ENCODE results near the gene PPM1L.
A peak's percentile ranks its signal among the peaks of the same experiment; 100 is the strongest.
"Not testable (repeated sequence)": the region's sequence is repeated elsewhere in the genome, so short reads cannot be mapped to it uniquely, and the experiment has no call there.

The PPM1L gene

GRCh38 chr3:160755776-160756304 lies at the start of gene PPM1L:
PPM1L (plus strand) TSS chr3:160756231.
- peak; percentile 85 for DNase-seq

- DNase-seq = no peak
These were observed 48.7 kb upstream of the PPM1L start for GRCh38 chr3:160707187-160707794.

- DNase-seq = no peak
These were observed 46.4 kb upstream of the PPM1L start for GRCh38 chr3:160709477-160710182.

- not testable (repeated sequence) for DNase-seq
These were observed 42.9 kb upstream of the PPM1L start for GRCh38 chr3:160713144-160713543.

- no peak for DNase-seq
These were observed 36.3 kb upstream of the PPM1L start for GRCh38 chr3:160719710-160720109.

- DNase-seq = no peak
These were observed 35.8 kb upstream of the PPM1L start for GRCh38 chr3:160720123-160720746.

GRCh38 chr3:160722331-160722730 lies 33.7 kb upstream of the PPM1L start:
- no peak for DNase-seq

GRCh38 chr3:160725338-160725737 lies 30.7 kb upstream of the PPM1L start:
- no peak for DNase-seq

GRCh38 chr3:160735826-160736225 lies 20.2 kb upstream of the PPM1L start:
- DNase-seq = no peak

- no peak for DNase-seq
These were observed 18.0 kb upstream of the PPM1L start for GRCh38 chr3:160738048-160738447.

- DNase-seq = no peak
These were observed 17.0 kb upstream of the PPM1L start for GRCh38 chr3:160739079-160739478.

GRCh38 chr3:160746976-160747375 lies 9.1 kb upstream of the PPM1L start:
- no peak for DNase-seq

GRCh38 chr3:160747422-160747821 lies 8.6 kb upstream of the PPM1L start:
- DNase-seq = no peak

GRCh38 chr3:160748231-160748630 lies 7.8 kb upstream of the PPM1L start:
- DNase-seq = no peak

- DNase-seq = no peak
These were observed 7.2 kb upstream of the PPM1L start for GRCh38 chr3:160748787-160749186.

GRCh38 chr3:160753953-160754352 lies 2.1 kb upstream of the PPM1L start:
- no peak for DNase-seq

GRCh38 chr3:160754371-160754854 lies 1.6 kb upstream of the PPM1L start:
- no peak for DNase-seq

- DNase-seq = peak; percentile 96
These were observed 930 bp upstream of the PPM1L start for GRCh38 chr3:160754855-160755747.

GRCh38 chr3:160757233-160758106 lies 1.4 kb downstream of the PPM1L start:
- DNase-seq = no peak

- no peak for DNase-seq
These were observed 3.0 kb downstream of the PPM1L start for GRCh38 chr3:160758929-160759577.

GRCh38 chr3:160763073-160763472 lies 7.0 kb downstream of the PPM1L start:
- no peak for DNase-seq

All from activated effector memory CD4-positive, alpha-beta T cell treated with anti-CD3 and anti-CD28 coated beads, Interleukin-2, amount 50 U/mL, for 16 hours (primary cell).